Coronary artery (tissue), 2 donors: ENCODE measurements around the gene NELL2.
"Not testable (repeated sequence)": the region's sequence is repeated elsewhere in the genome, so short reads cannot be mapped to it uniquely, and the experiment has no call there.

Source experiments
- DNase-seq: peaks from one replicate; pipeline ENCODE4 v3.0.0-alpha.2; 2017; ENCODE audit warnings: low spot score
- H3K27ac ChIP-seq, 2 donors: fragments of 200-600 bp; sonication (generic); one replicate each; pipeline ENCODE4 v1.5.1; 2016 to 2019
- H3K4me3 ChIP-seq: fragments of 200-600 bp; sonication (generic); 2 replicates; pipeline ENCODE4 v1.5.1; 2016; ENCODE audit warnings: mild to moderate bottlenecking, moderate library complexity
- CTCF ChIP-seq: fragments of 200-600 bp; sonication (generic); IDR thresholded peaks from one replicate; pipeline ENCODE4 v1.5.1; 2019; ENCODE audit warnings: antibody characterized with exemption

NELL2 gene

GRCh38 chr12:44703182-44703910, 172.8 kb downstream of the NELL2 start:
- Histone ChIP-seq H3K27ac (no peak overlapping the region), H3K4me3 (no peak overlapping the region)
- no peak for DNase-seq
- TF ChIP-seq CTCF: no peak

- no peak for TF ChIP-seq CTCF
- DNase-seq: no peak
- Histone ChIP-seq H3K4me3 (no peak overlapping the region), H3K27ac (no peak overlapping the region)
Observed at GRCh38 chr12:44697511-44697910, 178.6 kb downstream of the NELL2 start.

GRCh38 chr12:44696542-44696941, 179.6 kb downstream of the NELL2 start:
- Histone ChIP-seq H3K4me3 (no peak overlapping the region), H3K27ac (no peak overlapping the region)
- no peak for TF ChIP-seq CTCF
- no peak for DNase-seq

- no peak for TF ChIP-seq CTCF
- no peak for DNase-seq
- Histone ChIP-seq H3K27ac (no peak overlapping the region), H3K4me3 (no peak overlapping the region)
Observed at GRCh38 chr12:44694017-44694416, 182.1 kb downstream of the NELL2 start.

GRCh38 chr12:44689587-44689986, 186.5 kb downstream of the NELL2 start:
- no peak for DNase-seq
- H3K4me3 ChIP-seq: no peak overlapping the region
- no peak for TF ChIP-seq CTCF
- no peak overlapping the region for H3K27ac ChIP-seq

GRCh38 chr12:44686821-44687432, 189.2 kb downstream of the NELL2 start:
- H3K27ac ChIP-seq, H3K4me3 ChIP-seq, DNase-seq: not testable (repeated sequence)

- no peak for TF ChIP-seq CTCF
Observed at GRCh38 chr12:44677724-44678123, 198.4 kb downstream of the NELL2 start.

More at GRCh38 chr12:44677724-44678123, 198.4 kb downstream of the NELL2 start:
- Histone ChIP-seq H3K27ac (no peak overlapping the region), H3K4me3 (no peak overlapping the region)
- no peak for DNase-seq
